ENCODE measurements around the gene DDX1.

The DDX1 gene

DNA sequence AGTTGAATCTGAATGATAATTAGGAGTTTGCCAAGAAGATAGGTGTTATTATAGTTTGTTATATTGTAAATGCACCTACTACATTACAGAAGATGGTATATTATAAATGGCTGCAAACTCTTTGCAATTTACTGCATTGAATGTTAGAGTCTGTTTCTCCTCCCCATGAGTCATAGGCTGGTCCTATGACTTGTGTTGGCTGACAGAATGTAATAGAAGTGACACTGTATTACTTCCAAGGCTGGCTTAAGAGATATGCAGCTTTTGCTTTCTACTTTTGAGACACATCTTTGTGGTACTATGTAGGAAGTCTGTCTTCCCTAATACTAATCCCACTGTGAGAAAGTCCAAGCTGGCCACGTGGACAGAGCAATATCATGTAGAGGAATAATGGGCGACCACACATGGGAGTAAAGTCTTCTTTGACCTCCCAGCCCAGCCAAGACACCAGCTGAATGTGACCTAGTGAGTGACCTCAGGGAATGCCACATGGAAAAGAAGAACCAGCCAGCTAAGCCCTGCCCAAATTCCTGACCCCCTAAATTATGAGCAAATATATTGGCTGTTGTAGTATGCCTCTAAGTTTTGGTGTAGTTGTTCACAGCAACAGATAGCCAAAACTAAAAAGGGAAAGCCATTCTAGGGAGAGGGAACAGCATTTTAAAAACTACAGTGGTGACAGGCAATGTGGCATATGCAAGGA lies 6.8 kb upstream of the DDX1 start:
- TF ChIP-seq, protein P1, sequence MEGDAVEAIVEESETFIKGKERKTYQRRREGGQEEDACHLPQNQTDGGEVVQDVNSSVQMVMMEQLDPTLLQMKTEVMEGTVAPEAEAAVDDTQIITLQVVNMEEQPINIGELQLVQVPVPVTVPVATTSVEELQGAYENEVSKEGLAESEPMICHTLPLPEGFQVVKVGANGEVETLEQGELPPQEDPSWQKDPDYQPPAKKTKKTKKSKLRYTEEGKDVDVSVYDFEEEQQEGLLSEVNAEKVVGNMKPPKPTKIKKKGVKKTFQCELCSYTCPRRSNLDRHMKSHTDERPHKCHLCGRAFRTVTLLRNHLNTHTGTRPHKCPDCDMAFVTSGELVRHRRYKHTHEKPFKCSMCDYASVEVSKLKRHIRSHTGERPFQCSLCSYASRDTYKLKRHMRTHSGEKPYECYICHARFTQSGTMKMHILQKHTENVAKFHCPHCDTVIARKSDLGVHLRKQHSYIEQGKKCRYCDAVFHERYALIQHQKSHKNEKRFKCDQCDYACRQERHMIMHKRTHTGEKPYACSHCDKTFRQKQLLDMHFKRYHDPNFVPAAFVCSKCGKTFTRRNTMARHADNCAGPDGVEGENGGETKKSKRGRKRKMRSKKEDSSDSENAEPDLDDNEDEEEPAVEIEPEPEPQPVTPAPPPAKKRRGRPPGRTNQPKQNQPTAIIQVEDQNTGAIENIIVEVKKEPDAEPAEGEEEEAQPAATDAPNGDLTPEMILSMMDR (IDR thresholded peaks at IDR 0.05; ENCODE audit: borderline replicate concordance, insufficient read depth, low read depth, low read length) = no peak
- no peak overlapping the region for H3K4me3 ChIP-seq (ENCODE audit: low read depth, low read length)

DNA sequence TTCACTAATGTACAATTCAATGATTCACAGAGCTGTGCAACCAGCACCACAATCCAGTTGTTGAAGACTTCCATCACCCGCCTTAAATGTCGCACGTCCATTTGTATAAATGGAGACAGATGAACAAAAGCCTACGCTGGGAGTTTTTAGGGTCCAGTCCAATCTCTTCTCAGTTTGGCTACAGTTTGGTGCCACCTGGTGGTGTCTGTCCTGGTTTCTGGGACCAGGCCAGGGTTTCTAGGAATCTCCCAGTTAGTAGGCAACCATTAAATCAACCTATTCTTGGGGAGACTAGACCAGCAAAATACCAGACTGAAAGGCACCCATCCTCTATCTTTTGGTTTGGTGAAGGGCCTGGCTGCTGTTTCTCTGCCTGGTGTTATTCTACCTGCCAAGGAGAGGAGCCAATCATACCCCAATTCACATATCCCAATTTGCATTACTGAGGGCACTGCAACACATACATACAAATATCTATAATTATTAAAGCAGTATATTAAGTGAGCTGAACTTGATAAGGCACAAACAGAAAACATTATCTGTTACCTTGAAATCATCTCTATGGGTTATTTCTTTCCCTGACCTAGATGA lies 3.2 kb upstream of the DDX1 start:
- no peak overlapping the region for H3K4me3 ChIP-seq (ENCODE audit: low read depth, low read length)
- TF ChIP-seq, protein P1 (IDR thresholded peaks at IDR 0.05; ENCODE audit: borderline replicate concordance, insufficient read depth, low read depth, low read length) = peak; percentile 41; the same call in 1 of the 2 replicates

DNA sequence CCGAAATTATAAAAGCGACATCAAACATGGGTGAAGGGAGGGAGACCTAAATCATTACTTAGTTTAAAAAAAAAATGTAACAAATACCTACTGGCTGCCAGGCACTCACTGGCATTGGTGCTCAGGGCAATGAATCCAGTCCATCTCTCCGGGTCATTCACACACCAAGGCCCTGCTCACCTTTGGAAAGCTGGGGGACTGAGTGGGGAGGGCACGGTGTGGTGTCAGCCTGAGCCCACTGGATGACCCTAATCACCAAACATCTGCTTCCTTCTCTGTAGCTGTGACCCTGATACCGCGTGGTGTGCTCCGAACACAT lies 336 bp upstream of the DDX1 start:
- peak overlapping the region; percentile 80 for H3K4me3 ChIP-seq (ENCODE audit: low read depth, low read length)
- TF ChIP-seq, protein P1 (IDR thresholded peaks at IDR 0.05; ENCODE audit: borderline replicate concordance, insufficient read depth, low read depth, low read length) = no peak

DNA sequence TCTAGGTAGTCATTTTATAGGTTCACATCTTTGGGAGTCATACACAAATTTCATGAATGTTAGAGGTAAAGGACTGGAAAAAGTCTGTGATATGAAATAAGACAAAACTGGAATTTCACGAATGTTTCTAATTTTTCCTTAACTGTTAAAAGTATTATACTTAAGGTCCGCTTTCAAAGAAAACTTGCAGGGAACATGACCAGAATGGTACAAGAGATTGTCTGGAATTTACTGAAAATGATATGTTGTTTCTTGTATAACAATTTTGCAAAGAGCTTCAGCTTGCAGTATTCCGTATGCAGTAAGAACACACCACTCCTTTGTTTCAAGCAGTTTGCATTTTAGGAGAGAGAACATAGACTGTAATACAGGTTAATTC lies 1.6 kb downstream of the DDX1 start:
- no peak overlapping the region for H3K4me3 ChIP-seq (ENCODE audit: low read depth, low read length)
- TF ChIP-seq, protein P1 (IDR thresholded peaks at IDR 0.05; ENCODE audit: borderline replicate concordance, insufficient read depth, low read depth, low read length) = no peak

DNA sequence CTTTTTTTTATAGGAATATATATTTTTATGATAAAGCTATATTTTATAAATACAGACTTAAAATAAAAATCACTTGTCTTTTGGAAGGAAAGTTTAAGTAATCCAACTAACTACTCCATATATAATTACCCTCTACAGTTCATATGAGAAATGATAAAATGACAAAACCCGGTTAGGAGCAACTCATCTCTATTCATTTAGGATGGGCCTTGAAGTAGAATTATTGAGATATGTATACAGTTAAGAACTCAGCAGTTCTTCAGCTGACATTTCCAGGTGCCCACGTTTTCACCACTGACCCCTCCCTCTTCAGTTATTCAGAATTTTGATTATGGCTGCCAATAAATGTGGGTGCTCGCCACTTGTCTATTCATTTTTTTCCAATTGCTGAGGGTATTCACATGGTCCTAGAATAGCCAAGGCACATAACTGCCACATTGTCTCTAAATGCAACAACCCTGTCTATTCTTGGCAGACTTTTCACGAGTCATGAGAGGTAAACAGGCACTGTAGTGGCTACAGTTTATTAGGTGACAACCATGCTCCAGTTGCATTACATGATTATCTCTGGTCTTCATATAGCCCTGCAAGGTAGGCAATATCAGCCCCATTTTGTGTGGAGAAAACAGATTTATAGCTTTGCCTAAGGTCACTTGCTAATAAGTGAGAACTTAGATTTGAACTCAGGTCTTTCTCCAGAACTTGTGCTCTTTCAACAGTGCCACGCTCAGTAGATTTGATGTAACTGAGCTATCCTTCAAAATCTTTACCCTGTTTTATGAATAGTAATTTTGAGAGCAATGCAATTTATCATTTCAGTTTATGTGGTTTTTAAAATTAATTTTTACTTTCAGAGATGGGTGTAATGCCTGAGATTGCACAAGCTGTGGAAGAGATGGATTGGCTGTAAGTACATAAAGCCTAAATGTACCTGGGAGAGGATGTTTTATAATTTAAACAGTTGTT lies 2.9 kb downstream of the DDX1 start:
- TF ChIP-seq, protein P1 (IDR thresholded peaks at IDR 0.05; ENCODE audit: borderline replicate concordance, insufficient read depth, low read depth, low read length) = no peak
- H3K4me3 ChIP-seq (ENCODE audit: low read depth, low read length) = no peak overlapping the region

DNA sequence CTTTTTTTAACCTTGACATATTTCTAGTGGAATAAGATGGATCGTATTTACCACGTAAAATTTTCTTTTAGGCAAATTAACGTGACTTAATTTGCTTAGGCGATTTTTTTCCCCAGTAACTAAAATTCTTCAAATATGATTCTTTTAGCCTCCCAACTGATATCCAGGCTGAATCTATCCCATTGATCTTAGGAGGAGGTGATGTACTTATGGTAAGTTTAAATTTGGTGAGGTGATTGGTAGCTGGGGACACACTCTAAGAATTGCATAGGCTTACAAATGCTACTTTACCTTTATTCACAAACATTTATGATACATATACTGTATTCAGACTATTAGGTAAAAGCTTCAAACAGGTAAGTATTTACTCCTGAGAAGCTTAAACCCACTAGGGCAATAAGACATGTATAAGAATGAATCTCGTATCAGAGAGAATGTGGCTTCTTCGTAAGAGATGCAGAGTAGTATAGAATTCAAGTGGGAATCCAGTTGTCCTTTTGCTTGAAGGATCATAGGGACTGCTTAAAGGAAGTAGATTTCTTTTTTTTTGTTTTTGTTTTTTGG lies 3.8 kb downstream of the DDX1 start:
- TF ChIP-seq, protein P1 (IDR thresholded peaks at IDR 0.05; ENCODE audit: borderline replicate concordance, insufficient read depth, low read depth, low read length) = no peak
- no peak overlapping the region for H3K4me3 ChIP-seq (ENCODE audit: low read depth, low read length)
